HG03095 (cell line): ENCODE results near the gene CCR5AS.

Experiments used
- ATAC-seq: cut with Tn5 transposase; IDR thresholded peaks from one replicate; pipeline ENCODE4 v1.9.1; 2021; ENCODE audit warnings: moderate library complexity; ENCODE audit not compliant: unreplicated experiment

Gene CCR5AS

GRCh38 chr3:46318207-46318927, 88.5 kb downstream of the CCR5AS start:
- no peak for ATAC-seq

- no peak for ATAC-seq
These were observed 90.7 kb downstream of the CCR5AS start for GRCh38 chr3:46316206-46316605.

GRCh38 chr3:46314517-46314916, 92.3 kb downstream of the CCR5AS start:
- no peak for ATAC-seq
